NCI-H2227 (cell line): Measurements from ENCODE around the gene CTNNA3.

Experiments
- DNase-seq: peaks from one replicate; lab custom pipeline; 2025; ENCODE audit not compliant: unreplicated experiment; lab: John Stamatoyannopoulos, UW

CTNNA3 gene

GRCh38 chr10:66025186-66025585 is 1670.8 kb downstream of the CTNNA3 start:
- DNase-seq, result no peak

- DNase-seq, result no peak
Measured at GRCh38 chr10:66021423-66021822, 1674.6 kb downstream of the CTNNA3 start.

DNA sequence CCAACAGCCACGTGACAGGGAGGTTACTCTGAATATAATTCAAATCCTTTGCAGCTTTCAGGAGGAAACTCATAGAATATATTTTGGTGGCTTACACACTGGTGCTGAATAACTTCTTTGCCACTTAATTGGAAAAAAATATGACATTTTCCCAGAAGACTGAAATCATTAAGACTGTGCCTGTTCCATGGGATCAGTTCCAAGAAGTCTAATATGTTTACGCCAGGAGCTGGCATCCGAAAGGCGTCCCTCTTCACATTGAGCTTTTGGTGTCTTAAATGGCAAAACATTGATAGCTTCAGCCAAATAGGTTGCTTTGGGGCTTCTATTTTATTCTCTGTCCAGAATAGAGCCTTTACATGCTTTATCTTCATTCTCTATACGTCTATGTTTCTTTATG is 1687.8 kb downstream of the CTNNA3 start:
- DNase-seq, result no peak

GRCh38 chr10:66006411-66006810 is 1689.6 kb downstream of the CTNNA3 start:
- no peak for DNase-seq

- no peak for DNase-seq
Measured at GRCh38 chr10:65993451-65993850, 1702.5 kb downstream of the CTNNA3 start.

DNA sequence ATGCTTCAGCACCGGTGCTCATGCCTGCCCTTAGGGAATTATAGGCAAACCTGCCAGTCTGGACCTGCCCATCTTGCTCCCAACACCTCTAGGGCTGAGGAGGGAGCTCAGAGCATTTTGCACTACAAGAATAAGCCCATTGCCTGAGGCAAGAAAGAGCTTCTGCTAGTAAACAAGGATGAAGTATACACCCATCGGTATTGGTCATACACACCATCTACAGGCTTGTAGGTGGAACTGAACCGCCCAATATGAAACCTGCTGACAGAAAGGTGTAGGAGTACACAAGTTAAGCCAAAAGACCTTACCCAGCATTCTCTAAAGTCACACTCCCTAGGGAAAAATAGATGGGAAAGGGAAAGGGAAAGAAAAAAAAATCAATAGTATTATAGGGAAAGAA is 1727.1 kb downstream of the CTNNA3 start:
- no peak for DNase-seq

- DNase-seq, result no peak
Measured at GRCh38 chr10:65968437-65968836, 1727.6 kb downstream of the CTNNA3 start.

GRCh38 chr10:65964205-65964604 is 1731.8 kb downstream of the CTNNA3 start:
- no peak for DNase-seq

DNA sequence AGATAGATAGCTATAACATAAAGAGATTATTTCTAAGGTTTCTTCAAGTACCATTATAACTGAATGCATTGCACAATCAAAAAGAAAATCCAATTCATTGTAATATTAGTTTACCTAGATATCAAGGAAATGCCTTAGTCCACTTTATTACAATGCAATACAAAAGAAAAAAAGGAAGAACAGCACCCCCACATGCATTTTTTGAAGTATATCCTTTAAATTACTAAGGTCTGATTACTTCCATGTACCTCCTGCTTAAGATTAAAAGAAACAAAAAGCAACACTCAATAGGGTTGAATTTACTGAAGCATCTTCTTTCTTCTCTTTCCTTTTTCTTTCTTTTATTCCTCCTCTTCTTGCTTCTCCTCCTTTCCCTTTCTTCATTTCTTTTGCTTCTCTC is 1743.9 kb downstream of the CTNNA3 start:
- DNase-seq, result no peak

GRCh38 chr10:65950075-65950474 is 1745.9 kb downstream of the CTNNA3 start:
- DNase-seq, result no peak

DNA sequence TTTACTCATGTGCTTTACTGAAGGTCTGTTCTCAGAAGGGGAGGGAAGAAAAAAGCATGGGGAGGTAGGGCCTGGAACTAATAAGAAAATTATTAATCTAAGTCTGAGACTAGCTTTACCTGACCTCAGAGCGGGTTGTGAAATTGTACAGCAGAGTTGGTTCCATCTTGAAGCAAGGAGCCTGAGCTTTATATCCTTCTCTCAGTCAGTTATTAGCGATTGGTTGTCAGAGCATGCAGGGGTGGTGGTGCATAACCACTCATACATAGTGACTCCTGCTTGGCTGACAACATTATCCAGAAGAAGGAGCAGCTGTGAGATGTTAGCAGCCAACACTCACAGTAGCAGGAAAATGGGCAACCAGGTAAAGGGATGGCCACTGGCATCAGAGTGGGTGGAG is 1746.5 kb downstream of the CTNNA3 start:
- DNase-seq, result no peak

- DNase-seq, result no peak
Measured at GRCh38 chr10:65945061-65945460, 1750.9 kb downstream of the CTNNA3 start.

DNA sequence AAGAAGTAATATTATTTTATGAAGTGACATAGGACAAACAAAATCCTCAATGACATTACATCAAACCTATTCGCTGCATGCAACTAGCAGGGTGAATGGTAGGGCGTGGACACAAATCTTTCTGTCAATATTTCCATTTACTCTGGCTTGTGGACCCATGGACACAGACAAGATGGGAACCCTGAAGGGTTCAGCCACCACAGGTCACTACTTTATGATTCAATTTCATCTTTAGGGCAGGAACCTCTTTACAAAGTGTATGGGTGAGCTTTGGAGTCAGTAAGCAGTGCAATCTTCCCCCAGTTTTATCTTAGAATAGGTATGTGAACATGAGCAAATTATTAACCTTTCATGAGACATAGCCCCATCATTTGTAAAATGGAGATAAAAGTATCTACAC is 1752.5 kb downstream of the CTNNA3 start:
- no peak for DNase-seq

DNA sequence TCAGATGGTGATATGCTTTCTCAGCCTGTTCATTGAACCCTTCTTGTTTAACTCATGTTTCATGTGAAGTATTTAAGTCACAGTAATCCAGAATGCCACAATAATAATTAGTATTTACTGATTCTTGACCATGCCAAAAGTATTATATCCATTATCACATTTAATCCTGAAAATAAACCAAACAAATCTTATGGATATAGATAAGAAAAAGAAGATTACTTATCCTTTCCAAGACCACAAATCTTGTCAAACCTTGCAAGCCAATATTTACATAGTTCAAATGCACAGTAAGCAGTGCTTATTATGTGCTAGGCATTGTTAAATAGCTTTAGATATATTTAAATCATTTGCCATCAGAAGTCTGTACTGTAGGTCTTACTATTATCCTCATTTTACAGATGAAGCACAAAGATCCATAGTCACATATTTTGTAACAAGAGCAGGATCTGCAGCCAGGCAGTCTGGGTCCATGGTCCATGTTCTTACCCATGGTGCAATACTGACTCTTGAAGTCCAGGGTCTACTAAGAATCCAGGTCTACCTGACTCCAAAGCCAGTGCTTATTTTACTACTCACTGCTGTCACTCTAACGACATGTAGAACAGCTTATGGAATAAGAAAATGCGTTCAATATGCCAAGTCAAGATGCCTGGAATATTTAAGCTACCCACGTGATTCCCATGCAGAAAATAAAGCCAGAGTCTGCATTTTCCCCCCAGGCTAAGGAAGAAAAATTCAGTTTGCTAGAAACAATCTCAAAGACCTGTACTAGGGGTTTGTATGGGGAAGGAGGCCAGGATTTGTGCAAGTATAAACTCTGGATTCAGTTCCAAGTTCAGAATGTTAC is 1755.0 kb downstream of the CTNNA3 start:
- no peak for DNase-seq

DNA sequence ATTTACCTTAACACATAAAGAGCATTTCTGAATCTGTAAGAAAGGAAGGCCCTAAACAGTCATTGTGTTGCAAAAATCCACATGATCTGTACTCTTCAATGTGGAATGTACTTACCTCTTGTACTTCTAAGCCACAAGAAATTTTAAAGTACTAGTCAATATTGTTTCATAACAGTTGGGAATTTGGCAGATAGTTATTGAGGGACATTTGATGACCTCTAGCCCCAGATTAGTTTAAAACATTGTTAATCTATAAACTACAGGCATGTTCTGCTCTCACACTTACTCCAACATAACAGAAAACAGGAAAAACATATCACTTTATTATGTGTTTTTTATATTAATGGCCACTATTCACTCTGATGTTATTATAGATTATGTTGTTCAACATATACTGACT is 1755.9 kb downstream of the CTNNA3 start:
- DNase-seq, result no peak

DNA sequence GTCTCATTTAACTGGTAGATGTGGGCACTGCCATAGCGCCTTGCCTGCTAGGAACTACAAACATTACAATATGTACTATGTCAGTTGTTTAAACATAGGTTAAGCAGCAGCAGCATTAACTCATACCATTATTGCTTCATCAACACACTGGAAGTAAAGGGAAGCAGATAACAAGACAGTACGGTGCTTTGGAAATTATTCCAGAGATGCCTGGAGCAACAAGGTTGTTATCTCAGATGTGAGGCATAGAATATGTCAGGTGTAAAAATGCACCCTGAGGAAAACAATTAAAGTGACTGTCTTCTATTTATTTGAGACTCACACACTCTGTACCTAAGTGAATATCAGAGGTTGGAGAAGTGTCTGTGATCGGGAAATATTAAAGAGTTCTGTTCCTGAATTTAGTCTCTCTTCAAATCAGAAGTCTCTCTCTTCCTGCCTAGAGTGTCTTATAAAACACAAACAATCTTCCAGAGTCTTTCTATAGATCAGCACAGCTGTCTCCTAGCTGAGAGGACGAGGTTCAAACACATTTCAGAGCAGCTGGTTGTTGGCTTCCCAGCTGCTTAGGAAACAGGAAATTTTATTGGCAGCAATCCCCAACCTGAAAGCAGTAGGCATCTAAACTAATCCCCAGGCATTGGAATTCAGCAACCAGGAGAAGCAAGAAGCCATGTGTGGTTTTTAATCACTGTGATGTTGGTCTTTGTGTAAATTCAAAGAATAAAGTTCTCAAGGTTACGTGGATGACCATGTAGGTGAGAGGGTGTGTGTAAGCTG is 1764.5 kb downstream of the CTNNA3 start:
- no peak for DNase-seq

DNA sequence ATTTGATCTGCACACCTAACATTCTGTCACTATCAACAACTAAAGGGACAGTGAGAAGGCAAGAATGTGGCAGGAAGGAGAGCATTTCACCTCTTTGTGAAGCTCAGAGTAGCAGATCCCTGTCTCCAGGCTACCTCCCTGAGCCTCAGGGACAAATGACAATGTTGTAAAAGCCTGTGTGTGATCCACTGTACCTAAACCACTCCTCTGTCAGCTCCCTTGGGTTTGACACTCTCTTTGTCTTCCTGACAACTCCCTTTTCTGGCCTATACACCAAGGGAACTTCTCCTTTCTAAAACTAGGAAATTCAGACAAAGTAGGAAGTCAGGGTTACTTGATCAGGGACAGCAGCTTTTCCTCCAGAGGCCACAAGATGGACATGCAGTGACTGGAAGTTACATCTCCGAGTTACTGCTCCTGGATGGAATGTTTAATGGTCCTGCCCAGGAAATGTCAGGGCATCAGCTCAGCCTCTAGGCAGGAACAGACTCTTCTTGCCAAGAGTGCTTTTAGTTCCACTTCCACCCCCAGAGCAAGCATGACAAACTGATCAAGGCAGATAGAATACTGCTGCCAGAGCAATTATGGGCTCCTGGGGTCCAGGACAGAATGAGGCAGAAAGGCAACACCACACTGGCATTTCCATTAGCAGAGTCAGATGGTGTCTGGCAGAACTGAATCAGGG is 1784.7 kb downstream of the CTNNA3 start:
- no peak for DNase-seq

DNA sequence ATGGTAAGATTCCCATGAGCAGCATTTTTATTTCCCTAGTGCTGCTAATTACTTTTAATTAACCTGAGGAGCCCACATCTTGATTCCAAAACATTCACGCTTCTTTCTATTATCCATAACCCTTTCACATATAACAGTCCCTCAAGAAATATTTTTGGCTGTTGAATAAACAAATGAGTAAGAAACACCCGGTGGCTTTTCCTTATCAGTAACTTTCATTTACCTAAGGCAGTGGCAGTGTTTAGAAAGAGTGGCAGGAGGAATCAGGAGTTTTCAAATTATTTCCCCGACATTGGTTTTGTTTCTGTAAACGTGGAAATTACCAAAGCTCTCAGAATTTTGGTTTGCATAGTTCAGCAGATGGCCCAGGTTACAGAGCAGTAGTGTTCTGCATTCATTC is 1785.8 kb downstream of the CTNNA3 start:
- no peak for DNase-seq

GRCh38 chr10:65907199-65907712 is 1788.7 kb downstream of the CTNNA3 start:
- no peak for DNase-seq

- no peak for DNase-seq
Measured at GRCh38 chr10:65903620-65904019, 1792.4 kb downstream of the CTNNA3 start.

DNA sequence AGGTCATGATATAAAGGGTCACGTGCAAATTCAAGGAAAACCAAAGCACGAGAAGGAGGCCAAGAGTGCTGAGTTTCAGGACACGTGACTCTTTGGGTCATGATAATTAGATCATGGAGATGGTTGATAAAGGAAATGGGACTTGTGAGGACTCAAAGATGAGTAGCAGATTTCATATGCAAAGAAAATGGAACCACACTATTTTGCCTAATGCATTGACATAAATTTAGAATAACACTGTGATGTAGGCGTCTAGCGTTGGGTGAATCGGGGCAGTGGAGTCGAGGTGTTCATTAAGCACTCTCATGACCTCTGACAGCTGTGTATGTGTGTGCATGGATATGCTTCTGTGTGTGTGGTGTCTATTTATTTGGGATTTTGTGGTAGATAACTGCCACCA is 1795.7 kb downstream of the CTNNA3 start:
- no peak for DNase-seq

DNA sequence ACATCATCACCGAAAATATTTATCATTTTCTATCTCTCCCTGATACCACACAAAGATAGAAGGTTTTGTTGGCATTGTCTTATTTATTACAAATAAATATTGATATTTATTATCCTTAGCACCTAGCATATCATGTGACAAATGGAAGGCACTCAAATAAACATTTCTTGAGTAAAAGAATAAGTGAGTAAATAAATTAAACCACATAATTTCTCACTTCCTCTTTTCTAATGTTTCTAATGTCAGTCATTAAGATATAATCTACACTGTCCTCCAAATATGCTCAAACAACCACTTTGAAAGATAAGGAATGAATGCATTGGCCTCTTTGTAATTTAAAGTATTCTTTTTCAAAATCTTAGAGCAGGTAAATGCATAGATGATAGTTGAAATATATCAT is 1797.9 kb downstream of the CTNNA3 start:
- no peak for DNase-seq
